ENCODE results near the gene MMP28.

Gene MMP28

DNA sequence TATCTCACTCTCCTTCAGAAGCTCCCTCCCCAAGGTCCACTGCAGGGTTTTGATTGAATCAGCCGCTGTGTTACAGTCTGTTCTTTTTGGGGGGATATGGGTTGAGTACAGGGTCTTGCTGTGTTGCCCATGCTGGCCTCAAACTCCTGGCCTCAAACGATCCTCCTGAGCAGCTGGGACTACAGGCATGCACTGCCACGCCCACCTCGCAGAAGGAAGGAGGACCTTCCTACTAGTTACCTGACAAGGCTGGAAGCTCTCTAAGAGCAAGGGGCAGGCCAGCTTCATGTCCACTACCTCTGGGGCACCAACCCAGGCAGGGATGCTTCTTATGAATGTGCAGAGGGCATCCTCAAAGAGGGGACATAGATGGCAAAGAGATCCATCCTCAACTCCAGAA, 1.9 kb upstream of the MMP28 start:
- DNase-seq = no peak

DNA sequence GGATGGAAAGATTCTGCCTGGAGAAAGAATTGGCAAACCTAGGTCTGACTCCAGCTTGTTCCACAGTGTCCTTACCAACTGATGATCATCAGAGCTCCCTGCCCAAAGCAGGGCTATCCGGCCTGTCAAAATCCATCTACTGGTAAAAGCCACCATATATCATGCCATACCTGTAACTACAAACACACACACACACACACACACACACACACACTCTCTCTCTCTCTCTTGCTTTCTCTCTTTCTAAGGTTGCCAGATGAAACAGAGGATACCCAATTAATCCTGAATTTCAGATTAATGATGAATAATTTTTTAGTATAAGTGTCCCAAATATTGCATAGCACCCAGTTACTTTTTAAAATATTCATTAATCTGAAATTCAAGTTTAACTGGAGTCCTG, 1.5 kb upstream of the MMP28 start:
- no peak for DNase-seq

DNA sequence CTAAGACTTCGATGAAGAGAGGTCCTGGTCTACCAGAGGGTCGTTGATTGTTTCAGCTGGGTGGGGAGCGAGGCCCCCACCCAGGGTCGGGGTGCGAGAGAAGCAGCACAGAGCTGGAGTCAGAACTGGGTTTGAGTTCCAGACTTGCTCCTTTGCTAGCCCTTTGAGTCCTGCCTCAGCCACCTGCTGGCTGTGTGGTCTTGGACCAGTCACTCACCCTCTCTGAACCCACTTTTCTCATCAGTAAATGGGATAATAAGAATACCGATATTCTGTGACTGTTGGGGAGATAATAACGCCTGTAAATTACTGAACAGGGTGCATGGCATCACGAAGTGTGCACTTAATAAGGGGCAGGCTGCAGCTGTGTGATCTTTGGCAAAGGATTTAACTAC, 427 bp upstream of the MMP28 start:
- DNase-seq = no peak

DNA sequence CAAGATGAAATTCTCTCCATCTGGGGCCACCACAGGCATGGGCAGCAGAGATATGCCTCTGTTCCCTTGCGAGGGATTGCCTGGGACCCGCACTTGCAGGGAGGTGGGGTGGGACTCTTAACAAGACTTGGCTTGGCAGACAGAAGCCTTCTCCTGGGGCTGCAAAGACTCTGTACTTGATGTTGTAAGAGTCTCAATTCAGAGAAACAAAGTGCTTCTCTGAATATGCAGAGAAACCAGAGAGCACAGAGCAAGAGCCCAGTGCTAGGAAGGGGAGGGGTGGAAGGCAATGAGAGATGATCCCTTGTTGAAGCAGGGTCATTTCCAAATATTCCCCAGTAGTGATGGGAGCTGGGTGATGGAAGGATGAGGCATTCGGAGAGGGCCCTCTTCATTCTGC, 2.2 kb downstream of the MMP28 start:
- DNase-seq = no peak

DNA sequence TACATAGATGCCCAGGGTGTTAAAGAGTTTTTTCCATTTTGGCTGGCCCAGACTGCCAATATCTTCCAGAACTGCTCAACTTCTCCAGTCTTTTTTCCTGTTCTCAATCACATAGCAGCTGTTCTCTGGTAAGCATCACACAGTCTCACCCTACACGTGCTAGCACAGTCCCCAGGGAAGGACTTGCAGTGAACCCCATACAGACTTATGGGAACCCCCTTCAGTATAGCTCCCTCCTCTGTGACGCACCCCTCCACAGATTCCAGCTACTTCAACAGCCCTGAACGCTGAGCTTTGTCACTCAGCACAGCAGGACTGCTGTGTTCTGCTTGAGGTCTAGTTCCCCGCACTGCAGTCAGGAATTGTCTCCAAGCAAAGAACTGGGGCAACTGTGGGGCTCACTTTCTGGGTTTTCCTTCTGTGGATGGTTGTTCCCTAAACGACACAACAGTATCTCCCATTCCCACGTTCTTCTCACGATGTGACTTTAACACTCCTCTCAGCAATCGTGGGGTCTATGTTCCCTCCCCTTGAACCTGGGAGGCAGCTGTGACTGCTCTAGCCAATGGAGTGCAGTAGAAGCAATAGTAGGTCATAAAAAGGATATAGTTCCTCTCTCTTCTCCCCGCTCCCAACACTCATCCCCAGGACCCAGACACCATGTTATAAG, 3.6 kb downstream of the MMP28 start:
- DNase-seq = no peak

DNA sequence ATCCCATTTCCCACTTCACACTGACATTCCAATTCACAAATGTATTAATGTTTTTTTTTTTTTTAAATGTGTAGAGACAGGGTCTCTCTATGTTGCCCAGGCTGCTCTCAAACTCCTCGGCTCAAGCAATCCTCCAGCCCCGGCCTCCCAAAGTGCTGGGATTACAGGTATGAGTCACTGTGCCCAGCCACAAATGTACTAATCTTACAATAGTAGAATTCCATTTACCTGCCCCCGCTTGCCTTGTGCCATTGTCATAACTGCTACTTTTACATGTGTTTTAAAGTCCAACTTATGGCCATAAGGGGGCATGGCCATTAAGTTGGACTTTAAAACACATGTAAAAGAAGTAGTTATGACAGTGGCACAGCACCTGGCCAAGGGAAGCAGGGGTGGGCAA, 4.6 kb downstream of the MMP28 start:
- DNase-seq = no peak

DNA sequence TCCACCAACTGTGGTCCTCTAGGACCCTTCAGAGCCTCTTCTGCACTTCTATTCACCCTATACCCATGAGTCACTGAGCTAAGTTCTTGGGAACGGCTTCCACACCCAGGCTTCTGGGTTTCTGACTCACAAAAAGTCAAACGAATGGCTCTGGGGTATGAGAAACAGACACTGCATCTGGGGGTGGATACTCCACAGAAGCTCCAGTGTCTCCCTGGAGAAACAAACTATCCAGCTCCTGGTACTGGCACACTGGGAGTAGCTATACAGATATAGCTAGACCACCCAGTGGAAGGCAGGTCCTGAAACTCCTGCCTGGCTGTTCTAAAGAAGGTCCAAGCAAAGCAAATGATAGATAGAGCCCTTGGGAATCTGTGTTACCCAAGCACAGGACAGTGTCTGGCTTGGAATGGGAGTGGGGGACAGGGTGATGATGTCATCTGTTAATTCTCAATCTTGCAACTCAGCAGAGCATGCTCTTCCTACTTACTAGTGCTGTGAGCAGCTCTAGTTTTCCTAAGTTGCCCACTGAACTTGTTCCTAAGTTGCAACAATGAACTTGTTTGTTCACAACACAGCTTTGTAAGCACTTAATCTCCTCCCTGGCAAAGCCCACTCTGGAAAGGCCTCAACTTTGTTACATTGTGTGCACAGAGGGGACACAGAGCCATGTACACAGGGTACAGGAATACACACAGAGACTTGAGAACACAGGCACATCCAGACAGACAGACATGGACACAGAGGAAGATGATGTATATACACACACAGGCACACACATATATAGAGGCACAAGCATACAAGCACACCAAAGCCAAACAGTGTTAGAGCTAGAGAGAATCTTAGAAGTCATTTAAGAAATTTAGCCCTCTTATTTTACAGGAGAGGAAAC, 6.7 kb downstream of the MMP28 start:
- peak in 1 of 2 donors; percentile 5 for DNase-seq

DNA sequence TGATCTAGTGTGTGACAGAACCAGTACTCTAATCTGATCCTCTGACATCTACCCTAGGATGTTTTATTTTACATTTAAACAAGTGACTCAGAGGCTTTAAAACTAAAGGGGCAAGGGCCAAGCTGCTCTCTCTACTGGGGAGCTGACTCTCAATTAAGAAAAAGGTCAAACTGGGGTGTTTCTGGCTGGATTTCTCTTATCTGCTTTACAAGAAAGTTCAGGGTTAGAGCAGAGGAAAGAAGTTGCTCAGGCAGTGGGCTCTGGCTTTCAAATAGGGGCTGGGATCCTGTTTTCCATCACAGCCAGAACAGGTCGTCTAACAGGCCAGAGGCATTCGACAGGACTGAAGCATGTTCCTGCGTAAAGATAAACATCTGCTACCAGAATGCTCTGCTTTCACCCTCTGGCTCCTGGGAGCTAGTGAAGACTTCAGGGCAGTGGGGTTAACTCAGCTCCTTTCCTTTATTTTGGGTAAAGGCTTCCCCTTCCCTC, 8.5 kb downstream of the MMP28 start:
- DNase-seq = no peak

DNA sequence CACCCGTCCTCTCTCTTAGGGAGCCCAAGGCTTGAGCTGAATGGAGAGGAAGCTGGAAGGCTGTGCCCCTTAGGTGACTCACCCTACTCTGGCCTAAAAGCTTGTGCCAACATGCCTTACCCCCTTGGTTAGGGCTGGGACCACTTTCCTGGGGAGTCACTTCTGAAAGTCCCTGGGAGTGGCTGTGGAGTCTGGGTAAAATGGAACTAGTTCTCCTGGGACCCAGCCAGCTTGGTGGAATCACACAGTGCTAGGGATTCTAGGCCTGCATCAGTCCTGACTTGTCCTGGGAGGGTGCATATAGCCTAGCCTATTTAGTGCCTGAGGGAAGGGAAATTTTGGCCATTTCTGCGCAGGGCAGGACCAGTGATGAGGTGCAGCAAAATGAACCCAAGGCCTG, 10.5 kb downstream of the MMP28 start:
- DNase-seq = no peak

DNA sequence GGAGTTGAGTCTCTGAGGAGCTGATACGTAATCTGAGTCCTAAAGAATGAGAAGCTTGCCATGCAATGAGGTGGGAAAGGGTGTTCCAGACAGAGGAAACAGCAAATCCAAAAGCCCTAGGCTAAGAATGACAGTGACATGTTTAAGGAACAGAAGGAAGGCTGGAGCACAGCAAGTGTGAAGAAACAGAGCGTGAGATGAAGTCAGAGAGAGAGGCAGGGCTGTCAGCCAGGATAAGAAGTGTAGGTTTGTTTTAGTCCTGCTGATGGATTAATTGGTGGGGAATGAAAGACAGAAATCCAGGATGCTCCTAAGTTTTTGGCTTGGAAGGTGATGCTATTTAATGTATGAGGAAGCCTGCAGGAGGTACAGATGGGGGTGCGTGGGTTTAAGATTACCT, 14.5 kb downstream of the MMP28 start:
- DNase-seq = no peak

DNA sequence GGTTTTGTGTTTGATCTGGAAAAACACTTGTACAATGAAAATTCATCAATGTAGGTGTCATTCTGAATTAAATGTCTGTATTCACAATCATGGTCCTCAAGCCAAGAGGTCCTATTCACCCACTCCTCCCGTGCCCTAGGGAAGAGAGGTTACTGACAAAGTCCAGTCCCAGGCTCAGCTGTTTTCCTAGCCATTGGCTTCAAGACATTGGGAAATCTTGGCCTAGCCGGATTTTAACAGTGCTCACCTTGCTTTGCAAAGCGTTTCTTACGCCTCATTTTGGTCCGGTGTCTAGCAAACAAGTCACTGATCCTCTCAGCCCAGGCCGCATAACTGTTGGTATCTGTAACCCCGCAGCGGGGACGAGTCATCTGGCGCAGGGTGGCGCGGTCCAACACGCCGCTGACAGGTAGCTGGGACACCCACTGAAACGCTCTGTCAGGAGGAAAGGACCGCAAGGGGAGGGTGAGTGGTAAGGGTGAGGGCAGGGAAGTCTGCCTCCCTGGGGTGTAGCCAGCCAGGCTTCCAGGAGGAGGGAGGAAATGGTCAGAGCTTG, 16.7 kb downstream of the MMP28 start:
- DNase-seq = no peak

DNA sequence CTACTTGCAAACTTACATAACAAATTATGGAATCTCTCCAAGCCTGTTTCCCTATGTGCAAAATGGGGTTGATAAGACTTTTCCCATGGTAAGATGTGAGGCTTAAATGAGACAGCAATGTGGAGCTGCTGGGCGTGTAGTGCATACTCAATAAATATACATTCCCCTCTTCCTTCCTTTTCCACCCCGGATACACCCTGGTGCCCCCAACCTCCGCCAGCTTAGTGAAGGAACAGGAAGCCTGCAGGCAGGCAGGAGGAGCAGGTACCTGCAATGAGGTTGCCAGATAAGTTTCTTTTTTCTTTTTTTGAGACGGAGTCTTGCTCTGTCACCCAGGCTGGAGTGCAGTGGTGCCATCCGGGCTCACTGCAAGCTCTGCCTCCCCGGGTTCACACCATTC, 19.9 kb downstream of the MMP28 start:
- DNase-seq = no peak

DNA sequence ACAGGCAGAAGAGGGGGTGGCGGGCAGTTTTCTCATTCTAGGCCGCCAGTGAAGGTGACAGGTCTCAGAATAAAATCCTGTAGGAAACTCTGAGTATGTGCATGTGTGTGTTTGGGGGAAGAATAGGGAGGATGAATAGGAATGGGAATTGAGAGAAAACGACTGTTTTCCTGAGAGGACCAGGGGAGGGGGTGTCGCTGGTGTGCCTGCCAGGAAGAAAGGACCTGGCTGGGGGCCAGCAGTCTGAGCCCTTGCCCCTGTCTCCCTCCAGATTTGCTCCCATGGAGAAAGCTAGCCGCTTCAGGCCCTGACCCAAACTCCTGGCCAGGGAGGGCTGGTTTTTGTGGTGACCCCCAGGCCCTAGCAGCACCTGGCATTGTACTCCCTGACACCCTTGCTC, 20.4 kb downstream of the MMP28 start:
- no peak for DNase-seq

DNA sequence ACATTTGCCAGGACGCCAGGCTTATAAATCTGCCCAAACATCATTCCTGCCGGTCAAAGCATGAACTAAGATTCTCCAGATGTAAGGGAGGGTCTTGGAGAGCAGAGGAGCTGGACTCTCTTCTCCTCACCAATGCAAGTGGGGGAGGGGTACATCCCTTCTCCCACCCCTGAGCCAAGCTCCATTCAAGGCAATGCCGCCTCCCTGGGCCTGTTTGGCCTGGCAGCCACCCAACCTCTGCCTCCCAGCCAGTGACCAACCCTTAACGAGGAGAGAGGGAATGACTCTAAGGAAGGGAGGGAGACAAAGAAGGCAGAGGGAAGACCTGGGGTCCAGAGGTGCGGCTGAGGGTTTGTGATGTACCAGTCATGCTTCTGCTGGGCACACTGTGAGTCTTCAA, 20.9 kb downstream of the MMP28 start:
- no peak for DNase-seq

DNA sequence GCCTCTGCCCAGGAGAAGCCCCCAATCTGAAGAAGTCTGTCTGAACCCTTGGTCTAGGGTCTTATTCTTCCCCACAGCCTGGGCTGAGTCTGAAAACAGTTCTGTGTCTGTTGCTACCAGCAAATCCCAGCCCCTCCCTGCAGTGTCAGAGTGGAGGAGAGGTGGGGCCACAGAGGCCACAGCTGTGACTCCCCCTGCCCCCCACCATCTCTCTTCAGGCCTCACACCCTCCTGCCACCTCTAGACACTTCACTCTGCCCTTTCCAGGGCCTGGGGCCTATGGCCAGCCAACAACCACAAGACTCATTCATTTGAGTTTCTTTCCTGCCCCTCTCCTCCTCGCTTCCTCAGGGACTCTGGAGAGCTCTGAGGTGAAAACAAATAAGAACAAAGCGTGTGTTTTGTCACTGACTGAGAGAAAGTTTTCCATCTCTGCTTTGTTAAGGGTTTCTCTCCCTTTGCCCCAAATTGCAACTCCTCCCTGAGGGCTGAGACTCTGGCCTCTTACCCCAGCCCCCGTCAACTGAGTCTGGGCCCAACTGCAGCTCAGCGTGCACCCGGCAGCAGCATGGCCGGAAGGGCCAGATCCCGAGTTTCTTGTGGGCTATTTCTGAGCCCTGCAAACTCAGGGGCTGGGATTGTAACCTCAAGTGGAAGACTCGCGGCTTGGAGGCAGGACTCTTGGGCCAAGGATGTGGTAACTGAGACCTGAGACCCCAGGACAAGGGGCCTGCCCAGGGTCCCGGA, 21.6 kb downstream of the MMP28 start:
- no peak for DNase-seq

DNA sequence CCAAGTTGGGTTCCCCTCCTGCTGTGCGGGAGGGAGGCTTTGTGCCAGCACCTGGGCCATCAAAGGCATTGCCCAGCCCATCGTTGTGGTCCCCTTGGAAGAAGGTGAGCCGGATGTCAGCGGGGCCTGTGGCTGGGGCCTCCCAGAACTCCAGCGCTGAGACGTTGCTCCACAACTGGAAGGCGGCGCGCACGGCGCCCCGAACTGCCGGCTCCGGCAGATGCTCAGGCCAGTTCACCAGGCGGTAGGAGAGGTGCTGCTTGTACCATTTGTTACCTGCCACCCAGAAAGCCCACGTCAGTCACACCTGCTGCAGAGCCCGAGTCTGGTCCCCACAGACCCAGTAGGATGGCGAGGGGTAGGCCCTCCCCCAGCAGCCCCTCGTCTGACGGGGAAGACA, 22.3 kb downstream of the MMP28 start:
- no peak for DNase-seq

DNA sequence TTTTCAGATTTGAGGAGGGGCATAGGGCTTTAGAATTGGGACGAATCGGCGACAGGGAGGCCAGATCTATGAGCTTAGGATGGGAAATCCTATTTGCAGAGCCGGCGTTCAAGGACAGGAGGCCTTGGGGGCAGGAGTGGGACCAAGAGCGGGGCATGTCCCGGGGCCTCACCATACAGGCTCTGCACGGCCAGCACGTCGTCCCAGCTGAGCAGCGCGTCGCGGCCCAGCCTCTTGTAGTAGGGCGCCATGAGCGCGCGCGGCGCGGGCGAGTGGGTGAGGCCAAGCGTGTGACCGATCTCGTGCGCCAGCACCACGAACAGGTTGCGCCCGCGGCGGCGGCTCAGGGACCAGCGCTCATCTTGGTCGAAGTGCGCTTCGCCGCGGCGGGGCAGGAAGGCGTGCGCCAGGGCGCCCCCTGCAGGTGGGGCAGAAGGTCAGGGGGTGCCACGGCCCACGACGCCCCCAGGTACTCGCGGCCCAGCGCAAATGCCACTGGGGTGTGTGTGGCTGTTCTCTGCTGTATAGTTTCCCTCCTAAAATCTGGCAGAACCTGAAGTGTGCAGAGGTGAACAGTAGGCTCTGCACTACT, 25.4 kb downstream of the MMP28 start:
- no peak for DNase-seq

DNA sequence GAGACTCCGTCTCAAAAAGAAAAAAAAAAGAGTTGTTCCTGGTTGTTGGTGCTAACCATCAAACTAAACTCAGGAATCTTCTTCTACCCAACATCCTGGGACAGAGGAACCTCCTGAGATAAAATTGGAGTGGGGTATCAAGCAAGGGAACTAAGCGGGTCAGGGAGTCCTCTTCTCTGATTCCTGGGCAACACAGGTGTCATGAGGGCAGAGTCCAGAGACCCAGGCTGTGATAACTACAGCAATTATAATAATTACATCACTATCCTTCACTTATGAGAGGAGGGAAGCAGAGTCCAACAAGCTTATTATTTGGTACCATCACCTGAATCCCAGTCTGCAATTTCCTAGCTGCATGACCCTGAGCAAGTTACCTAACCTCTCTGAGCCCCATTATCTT, 26.6 kb downstream of the MMP28 start:
- DNase-seq = no peak

DNA sequence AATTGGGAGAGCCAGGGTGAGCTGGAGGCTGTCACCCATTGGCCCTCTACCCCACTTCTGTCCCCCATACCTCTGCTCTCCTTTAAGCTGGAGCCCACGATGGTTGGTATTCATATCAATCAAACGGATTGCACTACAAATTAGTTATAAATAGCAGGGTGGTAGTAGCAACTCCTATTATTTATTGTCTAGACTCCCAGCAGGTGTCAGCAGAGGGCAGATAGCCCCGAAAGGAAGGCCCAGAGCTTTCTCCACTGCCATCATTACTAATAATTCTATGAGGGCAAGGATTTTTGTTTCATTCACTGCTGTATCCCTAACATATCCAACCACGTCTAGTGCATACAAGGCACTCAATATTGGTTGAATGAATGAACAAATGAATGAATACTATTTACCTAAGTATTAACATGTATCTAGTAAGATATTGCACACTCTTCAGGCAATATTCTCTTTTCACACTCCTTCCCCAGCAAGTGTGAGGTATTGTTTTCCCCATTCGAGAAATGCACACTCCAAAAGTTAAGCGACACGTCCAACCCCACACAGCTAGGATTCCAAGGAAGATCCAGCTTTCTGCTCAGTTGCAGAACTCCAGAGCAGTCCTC, 28.4 kb downstream of the MMP28 start:
- no peak for DNase-seq

DNA sequence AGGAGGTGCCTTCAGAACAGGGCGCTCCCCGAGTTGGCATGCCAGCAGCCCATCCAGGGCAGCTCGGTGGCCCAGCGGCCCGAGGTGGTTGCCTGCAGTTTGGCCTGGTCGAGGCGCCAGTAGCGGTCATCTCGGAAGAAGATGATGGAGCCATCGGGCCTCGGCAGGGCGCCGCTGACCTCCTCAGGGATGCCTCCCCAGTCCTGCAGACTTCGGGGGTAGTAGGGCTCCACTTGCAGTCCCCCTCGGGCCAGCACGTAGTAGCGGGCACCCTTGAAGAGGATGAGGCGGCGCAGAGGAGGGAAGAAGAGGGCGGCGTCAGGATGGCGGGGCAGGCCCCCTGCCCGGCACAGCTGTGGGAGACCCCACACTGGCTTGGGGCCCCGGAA, 29.0 kb downstream of the MMP28 start:
- DNase-seq = no peak

DNA sequence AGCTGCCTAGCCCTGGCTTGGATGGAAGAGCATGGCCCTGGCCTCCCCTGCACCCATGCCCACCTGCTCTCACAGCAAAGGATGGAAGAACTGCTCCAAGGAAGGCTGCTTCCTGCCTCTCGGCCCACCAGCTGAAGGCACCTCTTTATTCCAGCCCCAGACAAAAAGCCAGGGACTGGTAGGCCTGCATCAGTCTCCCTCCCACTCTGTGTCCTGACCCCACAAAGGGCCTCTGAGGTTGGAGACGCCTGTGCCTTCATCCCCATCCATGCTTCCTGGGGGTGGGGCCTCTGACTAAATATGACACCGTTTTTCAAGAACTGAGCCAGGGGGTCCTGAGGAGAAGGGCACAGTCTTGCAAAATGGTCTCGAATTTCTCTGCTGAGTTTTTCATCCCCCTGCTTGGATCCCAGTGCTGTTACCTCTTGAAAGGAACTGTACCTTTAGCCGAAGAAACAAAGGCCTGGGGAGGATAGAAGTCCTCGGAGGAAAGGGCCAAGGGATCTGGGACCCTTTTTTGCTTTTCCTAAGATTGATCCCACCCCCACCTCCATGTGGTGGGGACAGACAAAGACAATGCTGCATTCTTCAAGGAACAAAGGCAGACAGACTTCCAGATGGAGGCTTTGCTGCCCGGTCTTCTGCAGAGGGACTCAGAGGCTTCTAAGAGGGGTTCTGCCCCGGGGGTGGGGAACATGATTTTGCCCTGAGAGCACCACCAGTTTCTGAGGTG, 29.5 kb downstream of the MMP28 start:
- DNase-seq = no peak
